Measurements from ENCODE around the gene SLC39A3. TPM values are rescaled to one million over a fixed set of nuclear protein-coding genes. Genes with fewer than 3 reads are reported as not detected.

The SLC39A3 gene
- total RNA-seq, 1 experiment from 2014 or later = 39.1 TPM

GRCh38 chr19:2736550-2737190 lies 3.1 kb downstream of the SLC39A3 start:
- H3K9ac ChIP-seq (ENCODE audit: low read length) = no peak overlapping the region
- peaks cover 0 to 3% of the 10 kb centered on the region in 2 experiments; a peak in 1 of 4 replicates for H3K4me1 ChIP-seq (ENCODE audit: control insufficient read depth in 1 of 2, insufficient read depth in 2 of 2, low read length in 2 of 2)
- H3K36me3 ChIP-seq (ENCODE audit: control insufficient read depth in 1 of 2, insufficient read depth in 2 of 2, low read length in 2 of 2) = peaks cover 3 to 17% of the 10 kb centered on the region in 2 experiments
- H4K20me1 ChIP-seq (ENCODE audit: insufficient read depth) = no peaks in the 10 kb centered on the region
- TF ChIP-seq ZBTB33 (IDR thresholded peaks at IDR 0.05; ENCODE audit: extremely low read depth, insufficient replicate concordance, low read length) = no peak
- TF ChIP-seq ZNF274 (IDR thresholded peaks at IDR 0.05; ENCODE audit: low read depth, low read length) = no peak
- TF ChIP-seq REST (IDR thresholded peaks at IDR 0.05; ENCODE audit: low read depth) = no peak
- no peak for TF ChIP-seq EGR1 (IDR thresholded peaks at IDR 0.05; ENCODE audit: low read depth)
- TF ChIP-seq POLR2A (IDR thresholded peaks at IDR 0.05; ENCODE audit: borderline replicate concordance, extremely low read depth, insufficient read depth, insufficient read length) = no peak
- TF ChIP-seq ELF1 (IDR thresholded peaks at IDR 0.05; ENCODE audit: borderline replicate concordance, low read depth) = no peak
- TF ChIP-seq MAX (IDR thresholded peaks at IDR 0.05) = no peak
- TF ChIP-seq CTCF (IDR thresholded peaks at IDR 0.05 in 2 of 3, conservative IDR thresholded peaks at IDR 0.05 in 1 of 3; ENCODE audit: borderline replicate concordance in 1 of 3, insufficient read depth in 1 of 3, low read depth in 2 of 3, low read length in 2 of 3) = no peak
- no peak for TF ChIP-seq EZH2phosphoT487 (IDR thresholded peaks at IDR 0.05; ENCODE audit: borderline replicate concordance)
- no peak for TF ChIP-seq CBX3 (IDR thresholded peaks at IDR 0.05; ENCODE audit: low read depth)
- TF ChIP-seq SIN3A (IDR thresholded peaks at IDR 0.05; ENCODE audit: low read depth) = no peak
- TF ChIP-seq RAD21 (IDR thresholded peaks at IDR 0.05; ENCODE audit: low read depth) = no peak
- no peak for TF ChIP-seq TCF7L2 (IDR thresholded peaks at IDR 0.05; ENCODE audit: borderline replicate concordance, extremely low read depth, insufficient read depth, insufficient read length)
- TF ChIP-seq CEBPB (IDR thresholded peaks at IDR 0.05; ENCODE audit: low read depth) = no peak
- no peak for TF ChIP-seq YY1 (IDR thresholded peaks at IDR 0.05; ENCODE audit: extremely low read depth, insufficient replicate concordance, low read depth, low read length)
- no peak for TF ChIP-seq SRF (IDR thresholded peaks at IDR 0.05; ENCODE audit: low read depth)
- no peak for TF ChIP-seq ATF3 (IDR thresholded peaks at IDR 0.05)
- TF ChIP-seq ZFX (IDR thresholded peaks at IDR 0.05) = no peak
- TF ChIP-seq SP1 (IDR thresholded peaks at IDR 0.05; ENCODE audit: low read depth) = no peak
- intact Hi-C loops (cut with micrococcal nuclease) = no loop called here
- H3K4me2 ChIP-seq (ENCODE audit: low read length) = no peak overlapping the region
- no peaks in the 10 kb centered on the region for H3K9me2 ChIP-seq (ENCODE audit: insufficient read depth)
- peaks cover 0 to 6% of the 10 kb centered on the region in 2 experiments; a peak in 1 of 4 replicates for H3K9me3 ChIP-seq (ENCODE audit: control insufficient read depth in 1 of 2, insufficient read depth in 1 of 2, low read depth in 1 of 2, low read length in 2 of 2)
- peaks cover 21% of the 10 kb centered on the region for H3K79me2 ChIP-seq (ENCODE audit: insufficient read depth, low read length)
- no peak overlapping the region for H2AFZ ChIP-seq (ENCODE audit: low read depth, low read length, poor library complexity, severe bottlenecking)
- H3K4me3 ChIP-seq (replicated peaks in 1 of 2; ENCODE audit: low read depth in 1 of 2, low read length in 2 of 2) = no peak overlapping the region
- no peak for DNase-seq (ENCODE audit: low read depth, low spot score)
- ChIA-PET POLR2A (no interaction called here), CTCF (no interaction called here), RAD21 (ENCODE audit: low non-redundant PET in 1 of 2, low total read pairs in 2 of 2, uncharacterized antibody in 2 of 2, unreplicated experiment in 2 of 2) (no interaction called here)
- no peaks in the 10 kb centered on the region for H3K27me3 ChIP-seq (ENCODE audit: insufficient read depth, low read length)
- no peak for ATAC-seq
- H3K27ac ChIP-seq (ENCODE audit: low read depth, low read length) = no peak overlapping the region
- BruUV-seq (replicated peaks) = TSS peak; percentile 11

All from HCT116 (cell line).